ENCODE measurements around the gene TRAK1. TPM values are rescaled to one million over a fixed set of nuclear protein-coding genes. Genes with fewer than 3 reads are reported as not detected.

Gene TRAK1
- total and polyA plus RNA-seq, 2 experiments from 2014 or later: 19.0 to 28.8 TPM

DNA sequence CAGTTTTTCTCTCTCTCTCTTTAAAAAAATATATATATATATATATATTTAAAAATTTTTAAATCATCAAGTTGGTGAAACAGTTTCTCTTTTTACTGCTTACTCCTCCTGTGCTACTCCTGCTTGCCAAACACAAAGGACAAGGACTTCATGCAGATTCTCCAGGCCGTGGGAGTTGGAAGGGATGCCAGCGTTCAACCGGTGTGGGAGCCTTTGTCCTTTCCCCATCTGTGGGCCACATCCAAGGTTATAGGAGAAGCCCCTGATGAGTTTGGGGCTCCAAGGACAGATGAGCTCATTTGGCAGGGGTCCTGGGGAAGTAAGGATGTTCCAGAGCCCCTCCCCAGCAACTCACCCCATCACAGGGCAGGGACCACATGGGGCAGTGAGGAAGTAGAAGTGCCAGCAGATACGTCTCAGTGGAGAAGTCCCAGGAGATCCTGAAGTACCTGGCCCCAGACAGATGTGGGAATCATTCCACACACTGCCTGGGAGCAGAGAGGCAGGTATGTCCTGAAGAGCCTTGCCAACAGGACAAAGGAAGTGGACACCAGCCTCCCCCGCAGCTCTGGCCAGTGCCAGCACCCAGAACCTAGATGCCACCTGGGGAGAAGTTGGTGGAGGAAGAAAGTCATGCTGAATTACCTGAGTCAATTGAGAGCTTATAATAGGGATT lies 138.2 kb downstream of the TRAK1 start:
- Histone ChIP-seq H3K36me3 (replicated peaks; ENCODE audit: insufficient read depth, low read depth) (no peaks in the 10 kb centered on the region), H3K9me3 (ENCODE audit: low read depth) (no peaks in the 10 kb centered on the region), H3K4me3 (no peak overlapping the region), H3K27ac (no peak overlapping the region), H3K79me2 (no peaks in the 10 kb centered on the region), H3K27me3 (no peaks in the 10 kb centered on the region), H3K9me2 (replicated peaks; ENCODE audit: insufficient read depth) (no peaks in the 10 kb centered on the region), H2AFZ (no peak overlapping the region), H3K4me1 (ENCODE audit: insufficient read depth) (no peaks in the 10 kb centered on the region), H3K4me2 (no peak overlapping the region), H4K20me1 (ENCODE audit: insufficient read depth, poor library complexity, severe bottlenecking) (no peaks in the 10 kb centered on the region)
- no peak for DNase-seq (ENCODE audit: low spot score)
- TF ChIP-seq, protein P1, sequence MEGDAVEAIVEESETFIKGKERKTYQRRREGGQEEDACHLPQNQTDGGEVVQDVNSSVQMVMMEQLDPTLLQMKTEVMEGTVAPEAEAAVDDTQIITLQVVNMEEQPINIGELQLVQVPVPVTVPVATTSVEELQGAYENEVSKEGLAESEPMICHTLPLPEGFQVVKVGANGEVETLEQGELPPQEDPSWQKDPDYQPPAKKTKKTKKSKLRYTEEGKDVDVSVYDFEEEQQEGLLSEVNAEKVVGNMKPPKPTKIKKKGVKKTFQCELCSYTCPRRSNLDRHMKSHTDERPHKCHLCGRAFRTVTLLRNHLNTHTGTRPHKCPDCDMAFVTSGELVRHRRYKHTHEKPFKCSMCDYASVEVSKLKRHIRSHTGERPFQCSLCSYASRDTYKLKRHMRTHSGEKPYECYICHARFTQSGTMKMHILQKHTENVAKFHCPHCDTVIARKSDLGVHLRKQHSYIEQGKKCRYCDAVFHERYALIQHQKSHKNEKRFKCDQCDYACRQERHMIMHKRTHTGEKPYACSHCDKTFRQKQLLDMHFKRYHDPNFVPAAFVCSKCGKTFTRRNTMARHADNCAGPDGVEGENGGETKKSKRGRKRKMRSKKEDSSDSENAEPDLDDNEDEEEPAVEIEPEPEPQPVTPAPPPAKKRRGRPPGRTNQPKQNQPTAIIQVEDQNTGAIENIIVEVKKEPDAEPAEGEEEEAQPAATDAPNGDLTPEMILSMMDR (IDR thresholded peaks at IDR 0.05; ENCODE audit: poor library complexity): no peak
- no peak for TF ChIP-seq EZH2phosphoT487 (IDR thresholded peaks at IDR 0.05; ENCODE audit: low read depth, severe bottlenecking, unreplicated experiment)
- no peak for TF ChIP-seq EZH2 (IDR thresholded peaks at IDR 0.05; ENCODE audit: borderline replicate concordance)
- 82% methylated on average over 5 of the region's 5 CpGs for WGBS (ENCODE audit: low lambda C conversion rate, missing lambda C conversion rate)

GRCh38 chr3:42229942-42230688 lies 139.0 kb downstream of the TRAK1 start:
- Histone ChIP-seq H3K27ac (no peak overlapping the region), H3K27me3 (no peaks in the 10 kb centered on the region), H3K4me1 (ENCODE audit: insufficient read depth) (no peaks in the 10 kb centered on the region), H2AFZ (no peak overlapping the region), H3K9me3 (ENCODE audit: low read depth) (no peaks in the 10 kb centered on the region), H4K20me1 (ENCODE audit: insufficient read depth, poor library complexity, severe bottlenecking) (no peaks in the 10 kb centered on the region), H3K79me2 (no peaks in the 10 kb centered on the region), H3K4me2 (peak overlapping the region; percentile 43), H3K9me2 (replicated peaks; ENCODE audit: insufficient read depth) (no peaks in the 10 kb centered on the region), H3K36me3 (replicated peaks; ENCODE audit: insufficient read depth, low read depth) (no peaks in the 10 kb centered on the region), H3K4me3 (no peak overlapping the region)
- no peak for TF ChIP-seq EZH2phosphoT487 (IDR thresholded peaks at IDR 0.05; ENCODE audit: low read depth, severe bottlenecking, unreplicated experiment)
- TF ChIP-seq, protein P1 (IDR thresholded peaks at IDR 0.05; ENCODE audit: poor library complexity): peak; percentile 73
- TF ChIP-seq EZH2 (IDR thresholded peaks at IDR 0.05; ENCODE audit: borderline replicate concordance): no peak
- WGBS (ENCODE audit: low lambda C conversion rate, missing lambda C conversion rate): 50% methylated on average over 8 of the region's 14 CpGs
- DNase-seq (ENCODE audit: low spot score): peak; percentile 67

- WGBS (ENCODE audit: low lambda C conversion rate, missing lambda C conversion rate): 90% methylated on average over 5 of the region's 5 CpGs
- Histone ChIP-seq H3K9me2 (replicated peaks; ENCODE audit: insufficient read depth) (no peaks in the 10 kb centered on the region), H3K9me3 (ENCODE audit: low read depth) (no peaks in the 10 kb centered on the region), H3K27ac (no peak overlapping the region), H3K4me2 (no peak overlapping the region), H3K79me2 (no peaks in the 10 kb centered on the region), H4K20me1 (ENCODE audit: insufficient read depth, poor library complexity, severe bottlenecking) (no peaks in the 10 kb centered on the region), H3K4me1 (ENCODE audit: insufficient read depth) (no peaks in the 10 kb centered on the region), H2AFZ (no peak overlapping the region), H3K36me3 (replicated peaks; ENCODE audit: insufficient read depth, low read depth) (no peaks in the 10 kb centered on the region), H3K4me3 (no peak overlapping the region), H3K27me3 (no peaks in the 10 kb centered on the region)
- TF ChIP-seq EZH2 (IDR thresholded peaks at IDR 0.05; ENCODE audit: borderline replicate concordance): no peak
- no peak for TF ChIP-seq EZH2phosphoT487 (IDR thresholded peaks at IDR 0.05; ENCODE audit: low read depth, severe bottlenecking, unreplicated experiment)
- TF ChIP-seq, protein P1 (IDR thresholded peaks at IDR 0.05; ENCODE audit: poor library complexity): no peak
- no peak for DNase-seq (ENCODE audit: low spot score)
These were observed 139.7 kb downstream of the TRAK1 start for GRCh38 chr3:42230860-42231259.
